ENCODE results near the gene RBP2. TPM values are rescaled to one million over a fixed set of nuclear protein-coding genes. Genes with fewer than 3 reads are reported as not detected.

The RBP2 gene
- total RNA-seq, 1 donor: not detected

- no peak overlapping the region for H2AFZ ChIP-seq (ENCODE audit: low read length)
- no peak for DNase-seq (ENCODE audit: insufficient read length, low spot score, missing footprints)
- H3K27ac ChIP-seq (ENCODE audit: low read depth, low read length): no peak overlapping the region
- H3K36me3 ChIP-seq (ENCODE audit: insufficient read depth, low read length): no peaks in the 10 kb centered on the region
- H3K4me3 ChIP-seq (ENCODE audit: insufficient read depth, low read length): no peak overlapping the region
- no peaks in the 10 kb centered on the region for H3K27me3 ChIP-seq (ENCODE audit: insufficient read depth, low read length)
- H4K20me1 ChIP-seq (ENCODE audit: insufficient read depth, low read length): no peaks in the 10 kb centered on the region
- no peaks in the 10 kb centered on the region for H3K4me1 ChIP-seq (ENCODE audit: insufficient read depth, low read length)
- TF ChIP-seq CTCF (IDR thresholded peaks at IDR 0.05; ENCODE audit: extremely low read depth, low read depth, low read length): no peak
- no peaks in the 10 kb centered on the region for H3K79me2 ChIP-seq (ENCODE audit: insufficient read depth, low read length)
- H3K4me2 ChIP-seq (ENCODE audit: insufficient read depth, low read length): no peak overlapping the region
- no peaks in the 10 kb centered on the region for H3K9me3 ChIP-seq (ENCODE audit: low read depth, low read length)
Observed at GRCh38 chr3:139441656-139442055, 34.7 kb downstream of the RBP2 start.

GRCh38 chr3:139440639-139441556 is 35.4 kb downstream of the RBP2 start:
- H3K27ac ChIP-seq (ENCODE audit: low read depth, low read length): no peak overlapping the region
- H2AFZ ChIP-seq (ENCODE audit: low read length): no peak overlapping the region
- H3K4me1 ChIP-seq (ENCODE audit: insufficient read depth, low read length): no peaks in the 10 kb centered on the region
- no peak overlapping the region for H3K4me2 ChIP-seq (ENCODE audit: insufficient read depth, low read length)
- no peak for DNase-seq (ENCODE audit: insufficient read length, low spot score, missing footprints)
- H3K27me3 ChIP-seq (ENCODE audit: insufficient read depth, low read length): no peaks in the 10 kb centered on the region
- no peaks in the 10 kb centered on the region for H3K36me3 ChIP-seq (ENCODE audit: insufficient read depth, low read length)
- no peak overlapping the region for H3K4me3 ChIP-seq (ENCODE audit: insufficient read depth, low read length)
- H3K79me2 ChIP-seq (ENCODE audit: insufficient read depth, low read length): no peaks in the 10 kb centered on the region
- TF ChIP-seq CTCF (IDR thresholded peaks at IDR 0.05; ENCODE audit: extremely low read depth, low read depth, low read length): no peak
- no peaks in the 10 kb centered on the region for H3K9me3 ChIP-seq (ENCODE audit: low read depth, low read length)
- no peaks in the 10 kb centered on the region for H4K20me1 ChIP-seq (ENCODE audit: insufficient read depth, low read length)

- DNase-seq (ENCODE audit: insufficient read length, low spot score, missing footprints): no peak
- Histone ChIP-seq H2AFZ (ENCODE audit: low read length) (no peak overlapping the region), H3K4me2 (ENCODE audit: insufficient read depth, low read length) (no peak overlapping the region), H3K79me2 (ENCODE audit: insufficient read depth, low read length) (no peaks in the 10 kb centered on the region), H3K27ac (ENCODE audit: low read depth, low read length) (no peak overlapping the region), H3K4me1 (ENCODE audit: insufficient read depth, low read length) (no peaks in the 10 kb centered on the region), H3K9me3 (ENCODE audit: low read depth, low read length) (no peaks in the 10 kb centered on the region), H3K27me3 (ENCODE audit: insufficient read depth, low read length) (no peaks in the 10 kb centered on the region), H3K36me3 (ENCODE audit: insufficient read depth, low read length) (no peaks in the 10 kb centered on the region), H3K4me3 (ENCODE audit: insufficient read depth, low read length) (no peak overlapping the region), H4K20me1 (ENCODE audit: insufficient read depth, low read length) (no peaks in the 10 kb centered on the region)
- no peak for TF ChIP-seq CTCF (IDR thresholded peaks at IDR 0.05; ENCODE audit: extremely low read depth, low read depth, low read length)
Observed at GRCh38 chr3:139439278-139439677, 37.0 kb downstream of the RBP2 start.

- Histone ChIP-seq H3K27ac (ENCODE audit: low read depth, low read length) (no peak overlapping the region), H3K79me2 (ENCODE audit: insufficient read depth, low read length) (no peaks in the 10 kb centered on the region), H3K4me2 (ENCODE audit: insufficient read depth, low read length) (no peak overlapping the region)
Observed at GRCh38 chr3:139434764-139435307, 41.5 kb downstream of the RBP2 start.

More at GRCh38 chr3:139434764-139435307, 41.5 kb downstream of the RBP2 start:
- TF ChIP-seq CTCF (IDR thresholded peaks at IDR 0.05; ENCODE audit: extremely low read depth, low read depth, low read length): no peak
- Histone ChIP-seq H3K4me3 (ENCODE audit: insufficient read depth, low read length) (no peak overlapping the region), H3K9me3 (ENCODE audit: low read depth, low read length) (no peaks in the 10 kb centered on the region), H3K27me3 (ENCODE audit: insufficient read depth, low read length) (no peaks in the 10 kb centered on the region), H2AFZ (ENCODE audit: low read length) (no peak overlapping the region), H3K36me3 (ENCODE audit: insufficient read depth, low read length) (no peaks in the 10 kb centered on the region), H3K4me1 (ENCODE audit: insufficient read depth, low read length) (no peaks in the 10 kb centered on the region), H4K20me1 (ENCODE audit: insufficient read depth, low read length) (no peaks in the 10 kb centered on the region)
- no peak for DNase-seq (ENCODE audit: insufficient read length, low spot score, missing footprints)
